HUES64 (cell line): ENCODE data around the gene GPR21.

Experiments
- H3K27ac ChIP-seq: 2 replicates; pipeline ENCODE4 v1.7.0; 2013; ENCODE audit warnings: low read depth, low read length, inconsistent platforms
- H3K27me3 ChIP-seq: 2 replicates; pipeline ENCODE4 v1.6.1; 2013; ENCODE audit warnings: mild to moderate bottlenecking, low read length; ENCODE audit not compliant: insufficient read depth
- H3K36me3 ChIP-seq: 2 replicates; pipeline ENCODE4 v1.6.1; 2013; ENCODE audit warnings: mild to moderate bottlenecking, low read length; ENCODE audit not compliant: insufficient read depth
- H3K4me1 ChIP-seq: 2 replicates; pipeline ENCODE4 v1.6.1; 2013; ENCODE audit warnings: mild to moderate bottlenecking, low read length, moderate library complexity; ENCODE audit not compliant: insufficient read depth
- H3K4me3 ChIP-seq: 2 replicates; pipeline ENCODE4 v1.5.1; 2013; ENCODE audit warnings: mild to moderate bottlenecking, low read length, moderate library complexity
- H3K9ac ChIP-seq: 2 replicates; pipeline ENCODE4 v1.6.1; 2013; ENCODE audit warnings: mild to moderate bottlenecking, low read depth, low read length
- H3K9me3 ChIP-seq: 2 replicates; pipeline ENCODE4 v1.6.1; 2013; ENCODE audit warnings: low read depth, low read length; ENCODE audit not compliant: insufficient read depth
- WGBS: fragments of 150-250, 120-280 bp; methylation state at CpG from one replicate; pipeline ENCODE4 v1.1.7; 2013; ENCODE audit warnings: missing lambda C conversion rate; 5-methylcytosine and 5-hydroxymethylcytosine counted together

GPR21 gene

DNA sequence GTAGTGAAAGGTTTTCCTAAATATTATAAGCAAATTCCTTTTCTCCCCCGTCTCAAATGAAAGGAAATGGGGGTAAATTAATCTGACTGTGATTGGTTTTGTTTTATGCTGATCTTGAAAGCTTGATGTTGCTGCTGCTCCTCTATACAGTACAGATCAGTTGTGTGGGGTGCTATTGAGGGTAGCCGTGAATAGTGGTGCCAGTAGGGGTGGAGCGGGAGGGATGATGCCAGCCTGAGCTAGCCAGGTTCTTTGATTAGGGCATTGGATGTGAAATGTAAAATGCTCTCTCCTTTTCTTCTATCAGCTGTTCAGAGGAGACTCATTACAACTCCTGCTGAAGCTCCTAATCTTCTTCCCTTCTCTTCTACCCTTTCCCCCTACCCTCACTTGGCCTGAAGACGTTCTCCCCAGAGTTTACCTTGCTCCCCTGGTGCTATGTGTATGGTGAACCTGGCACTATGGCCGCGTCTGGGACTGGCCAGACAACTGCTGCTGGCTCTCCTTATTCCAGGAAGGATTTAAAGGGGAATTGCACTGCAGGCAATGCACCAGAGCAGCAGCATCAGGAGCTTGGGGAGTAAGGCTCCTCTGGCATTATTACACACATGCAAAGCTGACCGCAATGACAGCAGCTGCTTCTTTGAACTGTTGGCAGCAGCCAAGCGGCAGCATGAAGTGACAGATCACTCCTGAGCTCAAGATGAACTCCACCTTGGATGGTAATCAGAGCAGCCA lies 566 bp downstream of the GPR21 start:
- Histone ChIP-seq H3K27me3 (no peaks in the 10 kb centered on the region), H3K9ac (no peak overlapping the region), H3K27ac (no peak overlapping the region), H3K36me3 (peaks cover 40% of the 10 kb centered on the region), H3K4me3 (no peak overlapping the region), H3K4me1 (peaks cover 8% of the 10 kb centered on the region; the same call in 1 of the 2 replicates), H3K9me3 (no peaks in the 10 kb centered on the region)
- WGBS: 90% methylated on average over 8 of the region's 8 CpGs

DNA sequence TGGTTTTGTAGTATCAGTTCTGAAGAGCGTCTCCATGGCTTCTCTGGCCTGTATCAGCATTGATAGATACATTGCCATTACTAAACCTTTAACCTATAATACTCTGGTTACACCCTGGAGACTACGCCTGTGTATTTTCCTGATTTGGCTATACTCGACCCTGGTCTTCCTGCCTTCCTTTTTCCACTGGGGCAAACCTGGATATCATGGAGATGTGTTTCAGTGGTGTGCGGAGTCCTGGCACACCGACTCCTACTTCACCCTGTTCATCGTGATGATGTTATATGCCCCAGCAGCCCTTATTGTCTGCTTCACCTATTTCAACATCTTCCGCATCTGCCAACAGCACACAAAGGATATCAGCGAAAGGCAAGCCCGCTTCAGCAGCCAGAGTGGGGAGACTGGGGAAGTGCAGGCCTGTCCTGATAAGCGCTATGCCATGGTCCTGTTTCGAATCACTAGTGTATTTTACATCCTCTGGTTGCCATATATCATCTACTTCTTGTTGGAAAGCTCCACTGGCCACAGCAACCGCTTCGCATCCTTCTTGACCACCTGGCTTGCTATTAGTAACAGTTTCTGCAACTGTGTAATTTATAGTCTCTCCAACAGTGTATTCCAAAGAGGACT lies 1.5 kb downstream of the GPR21 start:
- Histone ChIP-seq H3K9me3 (no peaks in the 10 kb centered on the region), H3K27me3 (no peaks in the 10 kb centered on the region), H3K27ac (no peak overlapping the region), H3K4me3 (no peak overlapping the region), H3K9ac (no peak overlapping the region), H3K4me1 (peaks cover 8% of the 10 kb centered on the region; the same call in 1 of the 2 replicates), H3K36me3 (peaks cover 31% of the 10 kb centered on the region)
- WGBS: 96% methylated on average over 13 of the region's 13 CpGs

DNA sequence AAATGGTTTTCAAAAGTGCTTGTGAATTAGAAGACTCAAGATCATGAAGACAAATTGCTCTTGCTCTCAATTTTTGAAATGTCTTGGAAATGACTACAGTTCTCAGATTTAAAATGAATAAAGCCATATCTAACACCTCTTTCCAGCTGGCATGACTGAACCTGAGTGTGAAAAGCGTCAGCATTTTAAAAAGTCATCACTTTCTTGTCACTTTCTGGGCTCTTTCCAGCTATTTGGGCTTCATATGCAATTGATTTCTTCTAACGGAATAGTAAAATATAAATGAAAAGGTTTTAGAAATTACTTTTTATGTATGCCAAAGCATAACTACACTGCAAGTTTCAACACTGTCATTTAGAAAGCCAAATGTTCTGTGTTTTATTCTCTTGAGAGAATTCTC lies 2.3 kb downstream of the GPR21 start:
- H3K27ac ChIP-seq: no peak overlapping the region

DNA sequence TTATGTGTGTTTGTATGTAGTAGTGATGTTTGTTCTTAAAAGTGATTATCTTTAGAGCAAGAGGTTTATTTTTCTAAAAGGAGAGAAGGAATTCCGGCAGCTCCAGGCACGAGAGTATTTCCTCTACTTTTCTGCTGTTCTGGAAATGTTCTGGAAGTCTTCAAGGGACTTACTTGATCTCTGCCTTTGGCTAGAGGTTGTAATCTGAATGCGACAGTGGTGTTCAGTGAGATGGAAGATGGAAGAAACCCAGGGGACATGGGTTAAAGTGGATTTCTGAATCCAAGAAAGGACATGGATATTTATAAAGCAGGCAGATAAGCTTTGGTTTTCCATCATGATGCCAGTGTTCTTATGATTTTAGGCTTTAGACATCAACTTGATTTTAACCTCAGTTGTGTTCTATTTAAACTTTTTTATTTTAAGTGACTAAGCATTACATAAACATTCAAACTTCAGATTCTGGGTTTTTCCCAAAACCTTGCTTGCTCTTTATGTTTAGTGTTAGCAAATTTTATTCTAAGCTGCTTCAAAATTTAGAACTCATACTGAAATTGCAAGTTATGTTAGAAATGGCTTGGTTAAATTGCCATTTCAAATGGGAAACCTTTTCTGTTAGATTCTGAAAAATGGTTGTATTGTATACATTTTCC lies 3.6 kb downstream of the GPR21 start:
- H3K4me1 ChIP-seq: peaks cover 8% of the 10 kb centered on the region; the same call in 1 of the 2 replicates
- H3K9ac ChIP-seq: no peak overlapping the region
- H3K4me3 ChIP-seq: no peak overlapping the region
- H3K36me3 ChIP-seq: peaks cover 34% of the 10 kb centered on the region
- no peak overlapping the region for H3K27ac ChIP-seq
- H3K27me3 ChIP-seq: no peaks in the 10 kb centered on the region
- WGBS: 92% methylated on average over 3 of the region's 3 CpGs
- no peaks in the 10 kb centered on the region for H3K9me3 ChIP-seq

More for the DNA sequence above, 2.3 kb downstream of the GPR21 start:
- no peaks in the 10 kb centered on the region for H3K27me3 ChIP-seq
- peaks cover 8% of the 10 kb centered on the region; the same call in 1 of the 2 replicates for H3K4me1 ChIP-seq
- no peak overlapping the region for H3K9ac ChIP-seq
- peaks cover 29% of the 10 kb centered on the region for H3K36me3 ChIP-seq
- WGBS: 98% methylated on average over 2 of the region's 2 CpGs
- no peak overlapping the region for H3K4me3 ChIP-seq
- H3K9me3 ChIP-seq: no peaks in the 10 kb centered on the region

DNA sequence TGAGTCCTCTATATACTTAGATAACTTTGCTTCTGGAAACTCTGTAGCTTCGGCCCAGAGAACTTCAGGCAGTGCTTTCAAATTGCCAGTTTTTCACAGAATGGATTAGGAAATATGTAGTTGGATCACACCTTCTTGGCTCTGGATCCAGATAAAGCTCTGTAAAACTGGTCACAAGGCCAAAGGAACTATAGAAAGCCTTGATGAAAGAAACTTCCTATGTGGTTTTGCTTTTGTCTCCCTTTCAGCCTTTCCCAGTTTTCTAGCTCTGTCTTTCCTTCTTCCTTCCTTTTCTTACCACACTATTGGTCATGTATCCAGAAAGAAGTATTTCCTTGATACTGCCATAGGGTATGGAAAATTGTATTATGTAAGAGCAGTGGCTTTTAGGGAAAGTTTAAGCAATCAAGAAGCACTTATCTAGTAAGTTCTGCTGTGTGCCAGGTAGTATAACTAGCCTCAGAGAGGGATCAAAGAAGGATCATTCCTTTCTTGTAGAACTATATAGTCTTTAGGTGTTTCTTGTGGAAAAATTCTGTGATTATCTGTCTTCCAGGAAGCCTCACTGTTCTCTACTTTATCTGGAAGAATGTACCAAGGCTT lies 6.3 kb downstream of the GPR21 start:
- Histone ChIP-seq H3K36me3 (peaks cover 29% of the 10 kb centered on the region), H3K9ac (no peak overlapping the region), H3K27ac (no peak overlapping the region), H3K27me3 (no peaks in the 10 kb centered on the region), H3K9me3 (no peaks in the 10 kb centered on the region), H3K4me3 (no peak overlapping the region), H3K4me1 (no peaks in the 10 kb centered on the region)
- WGBS: 94% methylated on average over 1 of the region's 1 CpG

DNA sequence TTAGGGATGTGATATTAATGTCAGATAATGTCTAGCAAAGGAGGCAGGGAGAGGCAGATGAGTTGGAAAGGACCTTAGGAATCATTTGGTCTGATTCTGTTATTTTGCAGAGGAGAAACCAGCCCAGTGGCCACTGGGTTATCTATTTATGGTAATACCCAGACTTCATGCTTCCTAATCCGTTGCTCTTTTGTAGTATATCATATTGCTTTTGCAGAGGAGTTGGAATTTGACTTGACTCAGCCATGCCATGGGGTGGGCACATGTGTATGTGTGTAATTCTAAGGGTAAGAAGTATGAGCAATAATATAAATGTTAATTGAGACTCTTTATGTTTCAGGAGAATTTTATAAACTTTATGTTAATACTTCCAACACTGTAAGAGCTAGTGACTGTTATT lies 7.3 kb downstream of the GPR21 start:
- Histone ChIP-seq H3K36me3 (peaks cover 19% of the 10 kb centered on the region), H3K4me3 (no peak overlapping the region), H3K27ac (no peak overlapping the region), H3K9me3 (no peaks in the 10 kb centered on the region), H3K27me3 (no peaks in the 10 kb centered on the region), H3K4me1 (no peaks in the 10 kb centered on the region), H3K9ac (no peak overlapping the region)
- WGBS: 95% methylated on average over 1 of the region's 1 CpG

DNA sequence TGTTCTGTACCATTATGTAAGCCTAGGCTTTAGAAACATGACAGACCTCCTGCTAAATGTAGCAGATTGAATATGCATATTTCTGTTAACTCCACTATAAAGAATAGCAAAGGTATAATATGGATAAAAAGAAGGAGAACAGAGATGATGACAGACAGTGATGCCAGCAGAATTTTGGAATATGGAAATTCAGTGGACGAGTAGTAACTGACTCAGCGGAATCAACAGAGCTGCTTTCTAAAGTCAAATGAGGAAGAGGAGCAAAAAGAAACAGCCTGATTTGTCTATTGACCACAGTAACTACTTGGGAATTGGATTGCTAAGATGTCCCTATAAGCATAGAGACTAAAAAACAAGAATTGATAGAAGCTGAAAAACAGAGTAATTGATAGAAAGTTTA lies 8.0 kb downstream of the GPR21 start:
- Histone ChIP-seq H3K9ac (no peak overlapping the region), H3K27me3 (no peaks in the 10 kb centered on the region), H3K9me3 (no peaks in the 10 kb centered on the region), H3K27ac (no peak overlapping the region), H3K4me1 (no peaks in the 10 kb centered on the region), H3K4me3 (no peak overlapping the region), H3K36me3 (peaks cover 19% of the 10 kb centered on the region)
- 93% methylated on average over 2 of the region's 2 CpGs for WGBS

GRCh38 chr9:123043081-123043939 lies 9.8 kb downstream of the GPR21 start:
- Histone ChIP-seq H3K4me1 (no peaks in the 10 kb centered on the region), H3K27me3 (no peaks in the 10 kb centered on the region), H3K36me3 (peaks cover 16% of the 10 kb centered on the region), H3K9me3 (no peaks in the 10 kb centered on the region), H3K4me3 (no peak overlapping the region), H3K9ac (no peak overlapping the region), H3K27ac (no peak overlapping the region)
- WGBS: 94% methylated on average over 5 of the region's 5 CpGs

DNA sequence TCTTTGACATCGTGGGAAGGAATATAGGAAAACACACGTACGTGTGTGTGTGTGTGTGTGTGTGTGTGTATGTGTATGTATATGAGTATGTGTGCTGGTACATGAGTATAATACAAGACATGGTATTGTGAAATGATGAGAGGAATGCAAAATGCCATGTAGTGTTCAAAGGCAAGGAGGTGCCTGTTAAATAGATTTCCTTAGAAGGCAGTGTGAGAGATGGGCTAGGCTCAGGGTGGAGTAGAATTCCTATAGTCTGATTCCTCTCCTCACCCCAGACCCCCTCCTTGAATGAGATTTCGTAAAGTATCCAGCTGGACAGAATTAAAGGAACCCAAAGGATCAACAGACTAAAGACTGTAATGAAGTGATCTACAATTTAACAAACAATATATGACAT lies 11.1 kb downstream of the GPR21 start:
- 93% methylated on average over 3 of the region's 4 CpGs for WGBS
- Histone ChIP-seq H3K9ac (no peak overlapping the region), H3K27ac (no peak overlapping the region), H3K27me3 (no peaks in the 10 kb centered on the region), H3K4me1 (no peaks in the 10 kb centered on the region), H3K4me3 (no peak overlapping the region), H3K36me3 (peaks cover 22% of the 10 kb centered on the region), H3K9me3 (no peaks in the 10 kb centered on the region)

GRCh38 chr9:123046406-123047195 lies 13.1 kb downstream of the GPR21 start:
- H3K27me3 ChIP-seq: no peaks in the 10 kb centered on the region
- no peaks in the 10 kb centered on the region for H3K9me3 ChIP-seq
- peaks cover 26% of the 10 kb centered on the region for H3K36me3 ChIP-seq
- no peaks in the 10 kb centered on the region for H3K4me1 ChIP-seq
- no peak overlapping the region for H3K27ac ChIP-seq
- no peak overlapping the region for H3K4me3 ChIP-seq
- no peak overlapping the region for H3K9ac ChIP-seq
- WGBS: 97% methylated on average over 3 of the region's 3 CpGs
